ENCODE results near the gene MIER2. TPM values are rescaled to one million over a fixed set of nuclear protein-coding genes. Genes with fewer than 3 reads are reported as not detected.

The MIER2 gene
- total and polyA plus RNA-seq, 2 donors, result 8.7 to 24.9 TPM

DNA sequence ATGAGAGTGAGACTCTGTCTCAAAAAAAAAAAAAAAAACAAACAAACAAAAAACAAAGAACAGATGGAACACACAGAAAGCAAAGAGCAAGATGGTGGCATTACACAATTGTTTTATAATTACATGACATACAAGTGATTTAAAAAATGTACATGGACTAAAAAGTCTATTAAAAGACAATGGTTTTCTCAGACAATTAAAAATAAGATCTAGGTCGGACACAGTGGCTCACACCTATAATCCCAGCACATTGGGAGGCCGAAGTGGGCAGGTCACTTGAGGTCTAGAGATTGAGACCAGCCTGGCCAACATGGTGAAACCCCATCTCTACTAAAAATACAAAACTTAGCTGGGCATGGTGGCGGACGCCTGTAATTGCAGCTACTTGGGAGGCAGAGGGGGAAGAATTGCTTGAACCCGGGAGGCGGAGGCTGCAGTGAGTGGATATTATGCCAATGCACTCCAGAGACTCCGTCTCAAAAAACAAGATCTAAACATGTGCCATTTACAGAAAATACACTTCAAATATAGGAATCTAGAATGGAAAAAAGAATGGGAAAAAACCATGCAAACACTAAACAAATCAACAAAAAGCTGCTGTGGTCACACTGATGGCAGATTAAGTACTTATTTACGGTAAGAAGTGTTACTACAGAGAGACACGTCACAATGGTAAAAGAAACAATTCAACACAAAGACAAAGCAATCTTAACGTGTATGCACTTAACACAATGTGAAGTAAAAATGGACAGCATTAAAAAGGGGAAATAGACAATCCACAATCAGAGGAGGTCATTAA is 26.7 kb downstream of the MIER2 start:
- H3K36me3 ChIP-seq (ENCODE audit: control insufficient read depth in 2 of 2, insufficient read depth in 2 of 2, low read length in 1 of 2), result peaks cover 15 to 44% of the 10 kb centered on the region in 2 donors
- H3K27me3 ChIP-seq (ENCODE audit: control insufficient read depth in 2 of 2, insufficient read depth in 1 of 2, low read length in 1 of 2), result no peaks in the 10 kb centered on the region
- no peaks in the 10 kb centered on the region for H3K4me1 ChIP-seq (ENCODE audit: control insufficient read depth in 2 of 2, insufficient read depth in 2 of 2, low read length in 2 of 2)
- H3K9me3 ChIP-seq (ENCODE audit: control insufficient read depth in 2 of 2, insufficient read depth in 1 of 2, low read length in 1 of 2), result peaks cover 4 to 5% of the 10 kb centered on the region in 2 donors
- no peak overlapping the region for H3K27ac ChIP-seq (ENCODE audit: low read depth in 1 of 2, low read length in 1 of 2)
- DNase-seq (ENCODE audit: low read depth in 6 of 9, low spot score in 9 of 9), result no peak
- H3K4me3 ChIP-seq (ENCODE audit: low read length in 2 of 2), result no peak overlapping the region
- 98% methylated on average over 10 of the region's 10 CpGs for WGBS

DNA sequence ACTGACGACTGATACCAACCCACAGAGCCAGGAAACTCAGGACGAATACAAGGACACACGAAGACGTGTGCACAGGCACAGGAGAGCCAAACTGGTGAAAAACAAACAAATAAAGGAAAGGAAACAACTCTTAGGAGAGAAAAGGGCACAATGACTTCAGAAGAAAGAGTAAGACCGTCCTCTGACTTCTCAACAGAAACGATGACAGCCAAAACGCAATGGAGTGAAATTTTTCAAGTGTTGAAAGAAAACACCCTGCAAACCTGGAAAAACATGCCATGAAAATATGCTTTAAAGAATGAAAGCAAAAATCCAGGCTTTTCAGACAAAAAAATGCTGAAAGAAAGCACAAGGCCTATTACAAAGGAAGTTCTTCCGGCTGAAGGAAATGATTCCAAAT is 28.8 kb downstream of the MIER2 start:
- 95% methylated on average over 8 of the region's 8 CpGs for WGBS
- no peaks in the 10 kb centered on the region for H3K4me1 ChIP-seq (ENCODE audit: control insufficient read depth in 2 of 2, insufficient read depth in 2 of 2, low read length in 2 of 2)
- no peak overlapping the region for H3K4me3 ChIP-seq (ENCODE audit: low read length in 2 of 2)
- H3K36me3 ChIP-seq (ENCODE audit: control insufficient read depth in 2 of 2, insufficient read depth in 2 of 2, low read length in 1 of 2), result peaks cover 20 to 45% of the 10 kb centered on the region in 2 donors
- no peaks in the 10 kb centered on the region for H3K27me3 ChIP-seq (ENCODE audit: control insufficient read depth in 2 of 2, insufficient read depth in 1 of 2, low read length in 1 of 2)
- DNase-seq (ENCODE audit: low read depth in 6 of 9, low spot score in 9 of 9), result no peak
- H3K9me3 ChIP-seq (ENCODE audit: control insufficient read depth in 2 of 2, insufficient read depth in 1 of 2, low read length in 1 of 2), result peaks cover 0 to 3% of the 10 kb centered on the region in 2 donors
- no peak overlapping the region for H3K27ac ChIP-seq (ENCODE audit: low read depth in 1 of 2, low read length in 1 of 2)

DNA sequence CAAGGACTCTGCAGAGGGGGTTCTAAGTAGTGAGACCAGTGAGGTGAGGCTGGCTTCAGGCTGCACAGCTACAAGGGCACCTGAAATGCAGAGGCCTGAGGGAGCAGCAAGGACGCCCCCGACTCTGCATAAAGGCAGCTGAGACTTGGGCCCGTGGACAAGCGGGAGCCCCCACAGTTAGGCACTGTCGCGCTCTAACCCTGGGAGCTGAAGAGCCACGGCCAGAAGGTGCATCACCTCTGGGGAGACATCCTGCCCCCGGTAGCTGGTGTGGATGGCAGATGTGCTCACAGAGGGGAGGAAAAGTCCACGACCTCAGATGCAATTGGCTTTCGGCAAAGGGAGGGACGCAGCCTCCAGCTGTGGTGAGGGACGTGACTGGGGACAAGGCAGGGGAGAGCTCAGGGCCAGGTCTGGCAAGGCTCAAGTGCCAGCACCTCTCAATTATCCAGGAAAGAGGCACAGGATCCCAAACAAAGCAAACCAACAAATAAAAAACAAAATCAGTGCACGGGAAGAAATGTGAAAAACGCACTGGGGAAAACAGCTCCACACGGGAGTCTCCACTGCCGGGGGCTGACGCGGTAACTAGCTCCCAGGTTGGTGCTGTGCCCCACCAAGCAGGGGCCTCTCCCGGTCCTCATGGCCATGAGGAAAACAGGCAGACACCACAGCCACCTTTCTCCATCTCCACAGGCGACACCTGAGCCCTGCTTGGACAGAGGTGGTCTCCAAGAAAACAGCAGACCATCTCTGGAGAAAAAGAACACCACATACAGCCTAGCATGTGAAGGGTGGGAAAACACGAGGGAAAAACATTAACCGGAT is 30.4 kb downstream of the MIER2 start:
- no peaks in the 10 kb centered on the region for H3K27me3 ChIP-seq (ENCODE audit: control insufficient read depth in 2 of 2, insufficient read depth in 1 of 2, low read length in 1 of 2)
- WGBS, result 98% methylated on average over 22 of the region's 22 CpGs
- no peaks in the 10 kb centered on the region for H3K4me1 ChIP-seq (ENCODE audit: control insufficient read depth in 2 of 2, insufficient read depth in 2 of 2, low read length in 2 of 2)
- no peak overlapping the region for H3K4me3 ChIP-seq (ENCODE audit: low read length in 2 of 2)
- H3K27ac ChIP-seq (ENCODE audit: low read depth in 1 of 2, low read length in 1 of 2), result no peak overlapping the region
- H3K9me3 ChIP-seq (ENCODE audit: control insufficient read depth in 2 of 2, insufficient read depth in 1 of 2, low read length in 1 of 2), result no peaks in the 10 kb centered on the region
- DNase-seq (ENCODE audit: low read depth in 6 of 9, low spot score in 9 of 9), result no peak
- H3K36me3 ChIP-seq (ENCODE audit: control insufficient read depth in 2 of 2, insufficient read depth in 2 of 2, low read length in 1 of 2), result peaks cover 16 to 50% of the 10 kb centered on the region in 2 donors

DNA sequence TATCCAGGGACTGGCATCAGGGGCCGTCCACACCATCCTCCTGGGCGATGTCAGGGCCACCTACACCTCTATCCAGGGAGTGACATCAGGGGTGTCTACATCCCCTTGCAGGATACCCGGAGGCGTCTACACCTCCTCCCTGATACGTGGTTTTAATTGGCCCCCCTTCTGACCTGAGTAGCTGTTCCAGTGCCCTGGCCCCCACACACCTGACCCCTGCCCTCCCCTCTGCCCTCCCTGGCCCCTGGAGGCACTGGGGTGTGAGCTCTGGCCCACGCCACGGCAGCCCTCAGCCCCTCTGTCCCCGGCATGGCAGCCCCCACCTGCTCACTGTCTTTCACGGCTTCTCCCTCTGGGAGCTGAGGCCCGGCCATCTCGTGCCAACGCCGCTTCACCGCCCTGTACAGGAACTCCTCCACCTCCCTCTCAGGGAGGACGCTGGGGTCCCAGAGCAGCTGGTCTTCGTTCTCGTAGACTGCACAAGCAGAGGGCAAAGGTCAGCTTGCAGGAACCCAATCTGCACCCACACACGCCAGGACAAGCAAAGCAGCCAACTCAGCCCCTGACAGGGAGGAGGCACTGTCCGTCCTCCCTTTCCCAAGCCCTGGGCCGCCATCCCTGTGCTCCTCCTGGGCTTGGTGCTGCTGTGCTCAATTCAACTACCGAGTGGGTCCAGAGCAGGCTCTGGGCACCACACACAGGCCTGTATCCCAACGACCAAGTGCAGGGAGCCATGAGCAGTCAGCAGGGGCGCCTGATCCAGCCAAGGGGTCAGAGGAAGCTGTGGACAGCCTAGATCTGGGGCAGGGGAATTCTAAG is 31.2 kb downstream of the MIER2 start:
- H3K27me3 ChIP-seq (ENCODE audit: control insufficient read depth in 2 of 2, insufficient read depth in 1 of 2, low read length in 1 of 2), result no peaks in the 10 kb centered on the region
- WGBS, result 97% methylated on average over 23 of the region's 23 CpGs
- DNase-seq (ENCODE audit: low read depth in 6 of 9, low spot score in 9 of 9), result no peak
- no peak overlapping the region for H3K27ac ChIP-seq (ENCODE audit: low read depth in 1 of 2, low read length in 1 of 2)
- H3K36me3 ChIP-seq (ENCODE audit: control insufficient read depth in 2 of 2, insufficient read depth in 2 of 2, low read length in 1 of 2), result peaks cover 21 to 58% of the 10 kb centered on the region in 2 donors
- H3K9me3 ChIP-seq (ENCODE audit: control insufficient read depth in 2 of 2, insufficient read depth in 1 of 2, low read length in 1 of 2), result no peaks in the 10 kb centered on the region
- H3K4me1 ChIP-seq (ENCODE audit: control insufficient read depth in 2 of 2, insufficient read depth in 2 of 2, low read length in 2 of 2), result no peaks in the 10 kb centered on the region
- no peak overlapping the region for H3K4me3 ChIP-seq (ENCODE audit: low read length in 2 of 2)

DNA sequence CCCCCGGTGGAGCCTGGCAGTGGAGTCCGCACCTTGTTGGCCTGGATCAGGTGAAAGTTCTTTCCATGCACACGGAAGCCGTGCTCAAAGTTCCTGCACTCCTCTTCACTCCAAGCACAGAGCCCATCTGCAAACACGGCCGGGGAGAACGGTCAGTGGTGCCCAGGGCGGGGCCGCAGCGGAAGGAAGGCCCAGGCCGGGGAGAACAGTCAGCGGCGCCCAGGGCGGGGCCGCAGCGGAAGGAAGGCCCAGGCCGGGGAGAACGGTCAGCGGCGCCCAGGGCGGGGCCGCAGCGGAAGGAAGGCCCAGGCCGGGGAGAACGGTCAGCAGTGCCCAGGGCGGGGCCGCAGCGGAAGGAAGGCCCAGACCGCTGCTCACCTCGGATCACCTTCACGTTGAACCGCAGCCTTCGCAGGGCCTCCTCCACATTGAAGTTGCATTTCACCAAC is 32.8 kb downstream of the MIER2 start:
- no peaks in the 10 kb centered on the region for H3K4me1 ChIP-seq (ENCODE audit: control insufficient read depth in 2 of 2, insufficient read depth in 2 of 2, low read length in 2 of 2)
- no peak overlapping the region for H3K27ac ChIP-seq (ENCODE audit: low read depth in 1 of 2, low read length in 1 of 2)
- H3K9me3 ChIP-seq (ENCODE audit: control insufficient read depth in 2 of 2, insufficient read depth in 1 of 2, low read length in 1 of 2), result no peaks in the 10 kb centered on the region
- H3K36me3 ChIP-seq (ENCODE audit: control insufficient read depth in 2 of 2, insufficient read depth in 2 of 2, low read length in 1 of 2), result peaks cover 36 to 74% of the 10 kb centered on the region in 2 donors
- no peak overlapping the region for H3K4me3 ChIP-seq (ENCODE audit: low read length in 2 of 2)
- no peak for DNase-seq (ENCODE audit: low read depth in 6 of 9, low spot score in 9 of 9)
- WGBS, result 97% methylated on average over 33 of the region's 33 CpGs
- H3K27me3 ChIP-seq (ENCODE audit: control insufficient read depth in 2 of 2, insufficient read depth in 1 of 2, low read length in 1 of 2), result no peaks in the 10 kb centered on the region

DNA sequence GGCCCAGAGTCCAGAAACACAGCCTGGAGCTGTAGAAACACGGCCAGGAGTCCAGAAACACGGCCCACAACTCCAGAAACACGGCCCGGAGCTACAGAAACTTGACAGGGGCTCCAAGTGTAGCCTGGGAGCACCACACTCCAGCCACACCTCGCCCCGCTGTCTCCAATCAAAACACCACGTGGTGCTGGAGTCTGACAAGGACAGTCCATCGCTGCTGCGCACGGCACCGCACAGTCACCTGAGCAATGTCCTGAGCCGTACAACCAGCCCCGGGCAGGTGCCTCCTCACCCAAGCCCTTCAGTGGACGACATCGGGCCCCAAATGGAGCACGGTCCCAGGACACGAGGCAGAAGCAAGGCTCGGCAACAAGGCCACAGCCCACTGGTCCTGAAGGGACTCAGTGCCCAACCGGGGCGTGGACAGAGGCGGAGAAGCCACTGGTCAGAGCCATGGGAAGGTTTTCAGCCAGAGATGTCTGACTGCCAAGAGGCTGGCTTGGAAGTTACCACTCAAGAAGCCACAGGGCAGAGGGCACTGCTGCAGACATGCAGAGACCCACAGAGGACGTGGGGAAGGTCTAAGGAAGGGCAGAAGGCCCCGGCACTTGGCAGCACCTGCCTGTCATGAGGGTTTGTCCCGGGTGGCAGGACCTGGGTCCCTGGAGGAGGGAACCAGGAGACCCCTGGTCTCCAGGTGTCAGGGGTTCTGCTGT is 33.7 kb downstream of the MIER2 start:
- WGBS, result 97% methylated on average over 24 of the region's 24 CpGs
- no peaks in the 10 kb centered on the region for H3K4me1 ChIP-seq (ENCODE audit: control insufficient read depth in 2 of 2, insufficient read depth in 2 of 2, low read length in 2 of 2)
- H3K27me3 ChIP-seq (ENCODE audit: control insufficient read depth in 2 of 2, insufficient read depth in 1 of 2, low read length in 1 of 2), result no peaks in the 10 kb centered on the region

DNA sequence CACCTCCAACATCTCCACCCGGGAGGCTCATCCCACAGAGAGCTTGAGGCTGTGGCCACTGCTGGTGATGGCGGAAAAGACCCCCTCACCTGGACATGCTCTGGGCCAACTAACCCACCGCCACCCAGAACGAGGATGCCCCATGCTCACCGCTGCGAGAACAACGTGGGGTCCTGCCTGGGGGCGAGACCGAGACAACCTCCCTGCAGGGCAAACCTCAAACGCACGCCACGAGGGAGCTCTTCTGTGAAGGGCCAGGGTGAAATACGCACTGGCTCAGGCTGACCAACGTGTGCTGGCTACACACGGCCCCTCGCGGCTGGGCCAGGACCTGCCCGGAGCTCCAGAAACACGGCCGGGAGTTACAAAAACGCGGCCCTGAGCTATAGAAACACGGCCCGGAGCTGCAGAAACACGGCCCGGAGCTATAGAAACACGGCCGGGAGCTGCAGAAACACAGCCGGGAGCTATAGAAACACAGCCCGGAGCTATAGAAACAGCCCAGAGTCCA is 34.4 kb downstream of the MIER2 start:
- Histone ChIP-seq H3K4me3 (ENCODE audit: low read length in 2 of 2) (no peak overlapping the region), H3K36me3 (ENCODE audit: control insufficient read depth in 2 of 2, insufficient read depth in 2 of 2, low read length in 1 of 2) (peaks cover 48 to 86% of the 10 kb centered on the region in 2 donors), H3K4me1 (ENCODE audit: control insufficient read depth in 2 of 2, insufficient read depth in 2 of 2, low read length in 2 of 2) (no peaks in the 10 kb centered on the region), H3K27me3 (ENCODE audit: control insufficient read depth in 2 of 2, insufficient read depth in 1 of 2, low read length in 1 of 2) (no peaks in the 10 kb centered on the region), H3K27ac (ENCODE audit: low read depth in 1 of 2, low read length in 1 of 2) (no peak overlapping the region), H3K9me3 (ENCODE audit: control insufficient read depth in 2 of 2, insufficient read depth in 1 of 2, low read length in 1 of 2) (no peaks in the 10 kb centered on the region)
- WGBS, result 91% methylated on average over 30 of the region's 30 CpGs
- DNase-seq (ENCODE audit: low read depth in 6 of 9, low spot score in 9 of 9), result peak in 1 of 9 donors; percentile 18

More for the DNA sequence above, 33.7 kb downstream of the MIER2 start:
- Histone ChIP-seq H3K4me3 (ENCODE audit: low read length in 2 of 2) (no peak overlapping the region), H3K9me3 (ENCODE audit: control insufficient read depth in 2 of 2, insufficient read depth in 1 of 2, low read length in 1 of 2) (no peaks in the 10 kb centered on the region), H3K36me3 (ENCODE audit: control insufficient read depth in 2 of 2, insufficient read depth in 2 of 2, low read length in 1 of 2) (peaks cover 42 to 83% of the 10 kb centered on the region in 2 donors), H3K27ac (ENCODE audit: low read depth in 1 of 2, low read length in 1 of 2) (no peak overlapping the region)
- DNase-seq (ENCODE audit: low read depth in 6 of 9, low spot score in 9 of 9), result no peak

DNA sequence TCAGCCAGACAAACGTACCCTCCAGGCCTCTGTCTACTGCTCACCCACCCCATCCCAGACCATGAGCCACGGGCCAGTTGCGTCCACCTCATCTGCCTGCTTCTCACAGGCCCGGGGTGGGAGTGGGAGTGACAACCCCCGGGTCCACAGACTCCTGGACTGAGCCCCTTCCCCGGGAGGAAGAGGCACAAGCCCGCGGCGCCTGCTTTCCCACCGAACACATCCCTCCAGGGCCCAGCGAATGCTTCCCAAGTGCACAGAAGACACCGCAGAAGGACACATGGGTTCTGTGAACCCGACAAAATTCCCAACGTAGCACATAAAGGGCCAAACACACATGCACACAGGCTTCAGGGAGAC is 35.4 kb downstream of the MIER2 start:
- H3K27me3 ChIP-seq (ENCODE audit: control insufficient read depth in 2 of 2, insufficient read depth in 1 of 2, low read length in 1 of 2), result no peaks in the 10 kb centered on the region
- no peaks in the 10 kb centered on the region for H3K4me1 ChIP-seq (ENCODE audit: control insufficient read depth in 2 of 2, insufficient read depth in 2 of 2, low read length in 2 of 2)
- WGBS, result 97% methylated on average over 14 of the region's 14 CpGs
- H3K9me3 ChIP-seq (ENCODE audit: control insufficient read depth in 2 of 2, insufficient read depth in 1 of 2, low read length in 1 of 2), result no peaks in the 10 kb centered on the region
- H3K27ac ChIP-seq (ENCODE audit: low read depth in 1 of 2, low read length in 1 of 2), result no peak overlapping the region
- H3K36me3 ChIP-seq (ENCODE audit: control insufficient read depth in 2 of 2, insufficient read depth in 2 of 2, low read length in 1 of 2), result peaks cover 44 to 80% of the 10 kb centered on the region in 2 donors
- no peak overlapping the region for H3K4me3 ChIP-seq (ENCODE audit: low read length in 2 of 2)
- DNase-seq (ENCODE audit: low read depth in 6 of 9, low spot score in 9 of 9), result no peak
